Measurements from ENCODE around the gene URI1.

Gene URI1

DNA sequence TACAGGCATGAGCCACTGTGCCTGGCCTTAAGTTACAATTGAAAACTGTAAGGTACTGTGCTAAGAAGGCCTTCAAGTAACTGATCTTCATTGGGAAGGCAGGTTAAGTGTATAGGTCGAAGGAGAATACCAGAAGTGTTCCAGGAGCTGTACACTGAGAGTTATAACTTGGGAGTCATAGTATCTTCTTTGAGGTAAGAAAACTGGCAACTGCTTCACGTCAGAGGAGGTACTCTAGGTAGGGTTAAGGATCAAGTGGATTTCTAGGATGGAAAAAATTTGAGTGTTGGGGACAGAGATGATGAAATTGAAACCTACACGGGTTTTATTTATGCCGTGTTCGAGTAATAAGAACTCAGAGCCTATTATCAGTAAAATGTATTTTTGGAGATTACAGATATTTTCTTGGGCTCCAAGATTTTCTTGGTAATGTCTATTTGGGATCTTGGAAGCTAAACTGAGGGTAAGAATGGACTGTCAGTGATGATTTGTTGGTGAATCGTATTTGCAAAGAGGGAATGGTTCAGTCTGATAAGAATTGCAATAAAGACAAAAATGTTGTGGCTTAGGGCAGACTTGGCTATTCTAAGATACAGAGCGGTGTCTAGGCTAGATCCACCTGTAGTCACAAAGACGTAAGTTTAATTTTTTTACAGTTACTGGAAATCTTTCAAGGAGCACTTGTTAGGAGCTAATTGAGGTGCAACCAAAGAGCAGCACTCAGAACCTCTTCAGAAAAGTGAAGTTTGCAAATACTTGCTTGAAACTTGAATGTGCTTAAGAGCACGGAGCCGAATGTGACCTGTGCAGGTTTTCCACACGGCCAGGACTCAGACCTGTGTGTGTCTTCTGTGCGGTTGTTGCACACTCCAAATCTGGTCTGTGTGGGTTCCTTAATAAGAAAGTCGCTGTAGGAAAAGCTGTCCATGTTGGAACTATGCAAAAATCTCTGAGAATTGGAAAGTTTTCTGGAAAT, 102.5 kb downstream of the URI1 start:
- no peak for DNase-seq (ENCODE audit: extremely low spot score)
- ChIA-PET POLR2A (interaction anchor here (0.9 kb wide), 1 partner anchor 362 kb away, joined by 3 read pairs; no protein-coding TSS in a partner anchor), CTCF (interaction anchor here (0.8 to 2.8 kb wide), 7 partner anchors 8 to 121 kb away, joined by 3 to 11 read pairs (median 5); no protein-coding TSS in a partner anchor)
- TF ChIP-seq CTCF (IDR thresholded peaks at IDR 0.05; ENCODE audit: control extremely low read depth, extremely low read depth, low read depth, missing control alignments): no peak

GRCh38 chr19:30046522-30046921, 104.5 kb downstream of the URI1 start:
- ChIA-PET POLR2A (no interaction called here), CTCF (interaction anchor here (0.7 to 2.8 kb wide), 6 partner anchors 10 to 106 kb away, joined by 3 to 11 read pairs (median 3); no protein-coding TSS in a partner anchor)
- DNase-seq (ENCODE audit: extremely low spot score): no peak
- TF ChIP-seq CTCF (IDR thresholded peaks at IDR 0.05; ENCODE audit: control extremely low read depth, extremely low read depth, low read depth, missing control alignments): peak; percentile 50

GRCh38 chr19:30047432-30047831, 105.4 kb downstream of the URI1 start:
- ChIA-PET CTCF (interaction anchor here (1.0 to 2.8 kb wide), 3 partner anchors 11 to 321 kb away, joined by 3 to 11 read pairs (median 4); no protein-coding TSS in a partner anchor), POLR2A (no interaction called here)
- TF ChIP-seq CTCF (IDR thresholded peaks at IDR 0.05; ENCODE audit: control extremely low read depth, extremely low read depth, low read depth, missing control alignments): no peak
- DNase-seq (ENCODE audit: extremely low spot score): no peak

- no peak for TF ChIP-seq CTCF (IDR thresholded peaks at IDR 0.05; ENCODE audit: control extremely low read depth, extremely low read depth, low read depth, missing control alignments)
- no peak for DNase-seq (ENCODE audit: extremely low spot score)
- ChIA-PET POLR2A (no interaction called here), CTCF (no interaction called here)
Observed at GRCh38 chr19:30049226-30049625, 107.2 kb downstream of the URI1 start.

GRCh38 chr19:30049846-30050667, 108.0 kb downstream of the URI1 start:
- no peak for TF ChIP-seq CTCF (IDR thresholded peaks at IDR 0.05; ENCODE audit: control extremely low read depth, extremely low read depth, low read depth, missing control alignments)
- DNase-seq (ENCODE audit: extremely low spot score): no peak
- ChIA-PET POLR2A (no interaction called here), CTCF (no interaction called here)

Data from GM10248 (cell line).